Spleen (tissue), 7 donors: ENCODE data around the gene NUP62CL.

Experiments used
- POLR2A ChIP-seq, 3 donors: fragments of 450-650 bp; IDR thresholded peaks; one replicate each; pipeline ENCODE4 v1.5.1; 2017; ENCODE audit warnings: antibody characterized with exemption in 3 of 3, mild to moderate bottlenecking in 1 of 3
- TF ChIP-seq, protein P1 (sequence below), 11 experiments: fragments of 200-600 bp in 7 of 11; fragments of 450-650 bp in 4 of 11; sonication (generic) in 4 of 11; IDR thresholded peaks in 8 of 11; conservative IDR thresholded peaks in 3 of 11; 1 replicate in 7 of 11; 2 replicates in 4 of 11; pipeline versions ENCODE4 v1.4.0 to v1.8.0; 2016 to 2021; ENCODE audit warnings: antibody characterized with exemption in 11 of 11, inconsistent platforms in 4 of 11, mild to moderate bottlenecking in 1 of 11
- donor health status: DM: no; HTN: no; CAD: no; lungs with moderate emphysema.
- donor health status: DM: no; HTN: no; CAD: no.
- donor health status: DM: no; HTN: no; CAD: no.

DNA sequence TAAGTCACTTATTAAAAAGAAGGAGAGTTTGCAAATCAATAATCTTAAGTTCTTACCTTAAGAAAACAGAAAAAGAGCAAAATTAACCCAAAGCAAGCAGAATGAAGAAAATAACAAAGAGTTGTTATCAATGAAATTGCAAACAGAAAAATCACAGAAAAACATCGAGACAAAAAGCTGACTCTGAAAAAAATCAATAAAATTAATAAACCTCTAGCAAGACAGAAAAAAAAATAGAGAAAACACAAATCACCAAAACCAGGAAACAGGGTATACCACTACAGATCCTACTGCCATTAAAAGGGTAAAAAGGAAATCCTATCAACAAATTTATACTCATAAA lies 70.3 kb downstream of the NUP62CL start:
- no peak for TF ChIP-seq POLR2A (IDR thresholded peaks at IDR 0.05)
- TF ChIP-seq, protein P1, sequence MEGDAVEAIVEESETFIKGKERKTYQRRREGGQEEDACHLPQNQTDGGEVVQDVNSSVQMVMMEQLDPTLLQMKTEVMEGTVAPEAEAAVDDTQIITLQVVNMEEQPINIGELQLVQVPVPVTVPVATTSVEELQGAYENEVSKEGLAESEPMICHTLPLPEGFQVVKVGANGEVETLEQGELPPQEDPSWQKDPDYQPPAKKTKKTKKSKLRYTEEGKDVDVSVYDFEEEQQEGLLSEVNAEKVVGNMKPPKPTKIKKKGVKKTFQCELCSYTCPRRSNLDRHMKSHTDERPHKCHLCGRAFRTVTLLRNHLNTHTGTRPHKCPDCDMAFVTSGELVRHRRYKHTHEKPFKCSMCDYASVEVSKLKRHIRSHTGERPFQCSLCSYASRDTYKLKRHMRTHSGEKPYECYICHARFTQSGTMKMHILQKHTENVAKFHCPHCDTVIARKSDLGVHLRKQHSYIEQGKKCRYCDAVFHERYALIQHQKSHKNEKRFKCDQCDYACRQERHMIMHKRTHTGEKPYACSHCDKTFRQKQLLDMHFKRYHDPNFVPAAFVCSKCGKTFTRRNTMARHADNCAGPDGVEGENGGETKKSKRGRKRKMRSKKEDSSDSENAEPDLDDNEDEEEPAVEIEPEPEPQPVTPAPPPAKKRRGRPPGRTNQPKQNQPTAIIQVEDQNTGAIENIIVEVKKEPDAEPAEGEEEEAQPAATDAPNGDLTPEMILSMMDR (IDR thresholded peaks at IDR 0.05 in 8 of 11, conservative IDR thresholded peaks at IDR 0.05 in 3 of 11): no peak
